Regular cardiac myocyte (primary cell): ENCODE results near the gene DCK. TPM values are rescaled to one million over a fixed set of nuclear protein-coding genes. Genes with fewer than 3 reads are reported as not detected.

Source experiments
- total RNA-seq: library from RNA; depleted of rRNA; stranded (reverse); fragments of >200 nt; gene quantifications from 2 replicates; pipeline ENCODE4 v1.2.3, GENCODE V29; 2014

Gene DCK
- total RNA-seq, result 21.4 and 28.6 TPM in 2 replicates

GRCh38 chr4:70993181-70994068, at the start of gene DCK:
DCK (plus strand) TSS chr4:70993649; CDS start chr4:70993836, 187 bp downstream.

Other genes with a start within 250 kb of the DCK start
- gene GRSF1, start 153.8 kb upstream of the DCK start, total RNA-seq, result 84.0 and 124 TPM in 2 replicates
- gene MOB1B, start 91.3 kb upstream of the DCK start, total RNA-seq, result 13.8 and 15.0 TPM in 2 replicates